CD4-positive, CD25-positive, alpha-beta regulatory T cell (primary cell): ENCODE measurements around the gene CHST15. TPM values are rescaled to one million over a fixed set of nuclear protein-coding genes. Genes with fewer than 3 reads are reported as not detected.

Experiments used
- ATAC-seq, 2 donors: fragments of 150-1000 bp; cut with Tn5 transposase; one replicate each; pipeline ENCODE4 v1.10.0; 2021; ENCODE audit warnings: low read depth in 2 of 2, moderate number of reproducible peaks in 2 of 2, moderate library complexity in 1 of 2
- DNase-seq, 3 donors: peaks; one replicate each; pipeline versions ENCODE4 v3.0.0 to v3.0.0-alpha.2; 2012 to 2022; ENCODE audit warnings: mixed read lengths in 1 of 3
- H3K27ac ChIP-seq: one replicate; pipeline ENCODE4 v1.7.0; 2013; ENCODE audit warnings: mild to moderate bottlenecking, low read length; ENCODE audit not compliant: insufficient read depth, poor library complexity, severe bottlenecking
- H3K27me3 ChIP-seq: one replicate; pipeline ENCODE4 v1.7.0; 2013; ENCODE audit warnings: low read length; ENCODE audit not compliant: control insufficient read depth, insufficient read depth
- H3K36me3 ChIP-seq: one replicate; pipeline ENCODE4 v1.7.0; 2013; ENCODE audit warnings: mild to moderate bottlenecking, low read length, moderate library complexity; ENCODE audit not compliant: control insufficient read depth, insufficient read depth
- H3K4me1 ChIP-seq: 2 replicates; pipeline ENCODE4 v1.7.0; 2013; ENCODE audit warnings: mild to moderate bottlenecking, low read length; ENCODE audit not compliant: insufficient read depth, control insufficient read depth, poor library complexity, severe bottlenecking
- H3K4me3 ChIP-seq: one replicate; pipeline ENCODE4 v1.7.0; 2013; ENCODE audit warnings: low read depth, mild to moderate bottlenecking, low read length, moderate library complexity
- H3K9me3 ChIP-seq, 2 experiments: 1 replicate in 1 of 2; 2 replicates in 1 of 2; pipeline ENCODE4 v1.7.0; 2013; ENCODE audit warnings: low read length in 2 of 2, mild to moderate bottlenecking in 1 of 2, moderate library complexity in 1 of 2; ENCODE audit not compliant: control insufficient read depth in 2 of 2
- H3K27ac Mint-ChIP-seq, 3 donors: one replicate each; pipeline ENCODE4 v1.8.0; 2020 to 2022; ENCODE audit warnings: mild to moderate bottlenecking in 3 of 3, mixed read lengths in 3 of 3, moderate library complexity in 2 of 3
- H3K27me3 Mint-ChIP-seq: one replicate; pipeline ENCODE4 v1.8.0; 2022; ENCODE audit warnings: mild to moderate bottlenecking, mixed read lengths
- H3K36me3 Mint-ChIP-seq: one replicate; pipeline ENCODE4 v1.8.0; 2020; ENCODE audit warnings: mixed read lengths
- H3K4me1 Mint-ChIP-seq, 4 donors: one replicate each; pipeline ENCODE4 v1.8.0; 2020 to 2022; ENCODE audit warnings: mixed read lengths in 4 of 4, mild to moderate bottlenecking in 1 of 4
- H3K4me3 Mint-ChIP-seq, 4 donors: one replicate each; pipeline ENCODE4 v1.8.0; 2020 to 2022; ENCODE audit warnings: mild to moderate bottlenecking in 4 of 4, mixed read lengths in 4 of 4, moderate library complexity in 3 of 4
- H3K9me3 Mint-ChIP-seq, 7 donors: one replicate each; pipeline ENCODE4 v1.8.0; 2020 to 2022; ENCODE audit warnings: mixed read lengths in 7 of 7, mild to moderate bottlenecking in 3 of 7, moderate library complexity in 2 of 7
- polyA plus RNA-seq, 4 donors: library from polyadenylated mRNA; unstranded; fragments of 300-500 nt; fragmentation: Illumina TruSeq; gene quantifications; one replicate each; pipeline ENCODE4 v1.2.3, GENCODE V29; 2021
- total RNA-seq: library from RNA; stranded (reverse); gene quantifications from one replicate; pipeline ENCODE4 v1.2.3, GENCODE V29; 2022

CHST15 gene
- total and polyA plus RNA-seq, 5 donors from 2014 or later = 0.13 to 0.47 (median 0.27) TPM; not detected in 1

DNA sequence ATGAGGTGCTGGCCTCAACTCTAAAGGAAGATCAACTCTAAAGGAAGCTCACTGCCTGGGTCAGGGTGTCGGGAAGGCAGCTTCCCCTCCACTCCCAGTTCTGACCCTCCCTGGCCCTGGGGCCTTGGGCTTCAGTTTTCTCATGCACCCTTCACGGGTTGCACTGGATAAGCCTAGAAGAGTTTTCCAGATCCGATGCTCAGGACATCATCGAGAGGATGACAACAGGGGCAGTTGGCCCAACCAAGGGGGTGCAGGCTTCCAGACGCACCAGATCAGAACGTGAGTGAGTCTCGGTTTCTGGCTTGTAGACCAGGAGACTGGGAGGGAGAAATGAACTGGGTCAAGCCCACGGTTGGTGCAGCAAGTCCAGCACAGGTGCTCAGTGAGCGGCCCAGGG lies 34.2 kb upstream of the CHST15 start:
- DNase-seq = no peak
- peaks cover 0 to 5% (median 0%) of the 10 kb centered on the region in 4 donors for H3K4me1 Mint-ChIP-seq
- no peaks in the 10 kb centered on the region for H3K9me3 ChIP-seq
- no peaks in the 10 kb centered on the region for H3K27me3 ChIP-seq
- H3K4me3 ChIP-seq = no peak overlapping the region
- no peak for ATAC-seq
- no peaks in the 10 kb centered on the region for H3K36me3 ChIP-seq
- H3K9me3 Mint-ChIP-seq = no peaks in the 10 kb centered on the region
- H3K36me3 Mint-ChIP-seq = no peaks in the 10 kb centered on the region
- H3K27ac Mint-ChIP-seq = no peak overlapping the region
- no peaks in the 10 kb centered on the region for H3K4me1 ChIP-seq
- H3K4me3 Mint-ChIP-seq = no peak overlapping the region
- H3K27ac ChIP-seq = no peak overlapping the region
- H3K27me3 Mint-ChIP-seq = peaks cover 1% of the 10 kb centered on the region

DNA sequence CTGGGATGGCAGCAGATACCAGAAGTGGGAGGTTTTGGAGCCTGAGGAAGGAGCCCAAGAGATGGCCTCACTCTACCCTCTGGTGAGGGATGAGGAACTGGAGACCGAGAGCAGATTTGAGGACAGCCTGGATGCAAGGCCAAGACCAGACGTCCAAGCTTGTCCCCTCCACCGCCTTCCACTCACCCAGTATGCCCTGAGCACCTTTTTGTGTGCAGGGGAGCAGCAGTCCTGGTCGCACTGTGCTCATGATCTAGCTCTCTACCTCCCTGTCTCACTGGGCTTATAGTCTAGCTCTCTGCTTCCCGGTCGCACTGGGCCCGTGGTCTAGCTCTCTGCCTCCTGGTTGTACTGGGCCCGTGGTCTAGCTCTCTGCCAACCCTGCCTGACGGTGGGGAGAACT lies 33.6 kb upstream of the CHST15 start:
- Mint-ChIP-seq H3K27me3 (no peaks in the 10 kb centered on the region), H3K4me1 (peaks cover 0 to 5% (median 0%) of the 10 kb centered on the region in 4 donors), H3K9me3 (no peaks in the 10 kb centered on the region), H3K4me3 (no peak overlapping the region), H3K27ac (no peak overlapping the region), H3K36me3 (no peaks in the 10 kb centered on the region)
- DNase-seq = no peak
- H3K27me3 ChIP-seq = no peaks in the 10 kb centered on the region
- H3K27ac ChIP-seq = no peak overlapping the region
- H3K4me1 ChIP-seq = no peaks in the 10 kb centered on the region
- H3K36me3 ChIP-seq = no peaks in the 10 kb centered on the region
- H3K9me3 ChIP-seq = no peaks in the 10 kb centered on the region
- no peak overlapping the region for H3K4me3 ChIP-seq
- no peak for ATAC-seq

DNA sequence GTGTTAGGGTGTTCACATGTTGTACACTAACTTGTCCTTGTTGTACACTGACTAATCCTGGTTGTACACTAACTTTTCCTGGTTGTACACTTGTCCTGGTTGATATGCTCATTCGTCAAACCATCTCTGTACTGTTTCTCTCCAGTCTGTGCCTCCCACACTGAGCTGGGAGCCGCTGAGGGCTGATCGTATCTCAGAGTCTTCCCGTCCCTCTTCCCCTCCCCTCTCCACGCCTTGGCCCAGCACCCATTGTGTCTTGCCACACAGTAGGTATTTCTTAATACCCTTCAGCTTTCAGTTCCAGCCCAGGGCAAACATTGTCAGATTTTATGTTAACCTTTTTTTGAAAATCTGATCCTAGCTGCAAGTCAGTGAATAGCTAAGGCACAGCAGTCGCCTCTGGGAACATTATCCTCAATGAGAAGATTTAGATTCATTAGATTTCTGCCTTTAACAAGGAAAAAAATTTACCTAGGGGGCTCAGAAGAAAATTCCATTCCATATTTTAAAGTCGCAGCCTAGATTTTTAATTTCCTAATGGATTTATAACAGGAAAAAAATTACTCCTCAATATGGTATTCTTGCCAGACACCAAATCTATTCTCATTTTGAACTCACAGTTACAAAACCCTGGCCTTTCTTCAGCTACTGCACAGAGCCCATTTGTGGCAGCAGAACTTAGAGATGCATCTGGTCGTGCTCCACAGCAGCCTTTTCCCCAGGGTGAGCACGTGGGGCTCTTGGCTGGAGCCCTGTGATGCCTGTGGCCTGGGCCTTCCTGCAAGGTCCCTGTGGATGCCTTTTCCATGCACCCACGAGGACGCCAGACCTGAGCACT lies 33.0 kb upstream of the CHST15 start:
- Histone ChIP-seq H3K9me3 (no peaks in the 10 kb centered on the region), H3K27ac (no peak overlapping the region), H3K4me3 (no peak overlapping the region), H3K36me3 (no peaks in the 10 kb centered on the region), H3K27me3 (no peaks in the 10 kb centered on the region), H3K4me1 (no peaks in the 10 kb centered on the region)
- H3K4me3 Mint-ChIP-seq = no peak overlapping the region
- H3K27ac Mint-ChIP-seq = no peak overlapping the region
- H3K27me3 Mint-ChIP-seq = no peaks in the 10 kb centered on the region
- DNase-seq = no peak
- no peaks in the 10 kb centered on the region for H3K9me3 Mint-ChIP-seq
- H3K36me3 Mint-ChIP-seq = no peaks in the 10 kb centered on the region
- H3K4me1 Mint-ChIP-seq = peaks cover 0 to 5% (median 0%) of the 10 kb centered on the region in 4 donors
- no peak for ATAC-seq

DNA sequence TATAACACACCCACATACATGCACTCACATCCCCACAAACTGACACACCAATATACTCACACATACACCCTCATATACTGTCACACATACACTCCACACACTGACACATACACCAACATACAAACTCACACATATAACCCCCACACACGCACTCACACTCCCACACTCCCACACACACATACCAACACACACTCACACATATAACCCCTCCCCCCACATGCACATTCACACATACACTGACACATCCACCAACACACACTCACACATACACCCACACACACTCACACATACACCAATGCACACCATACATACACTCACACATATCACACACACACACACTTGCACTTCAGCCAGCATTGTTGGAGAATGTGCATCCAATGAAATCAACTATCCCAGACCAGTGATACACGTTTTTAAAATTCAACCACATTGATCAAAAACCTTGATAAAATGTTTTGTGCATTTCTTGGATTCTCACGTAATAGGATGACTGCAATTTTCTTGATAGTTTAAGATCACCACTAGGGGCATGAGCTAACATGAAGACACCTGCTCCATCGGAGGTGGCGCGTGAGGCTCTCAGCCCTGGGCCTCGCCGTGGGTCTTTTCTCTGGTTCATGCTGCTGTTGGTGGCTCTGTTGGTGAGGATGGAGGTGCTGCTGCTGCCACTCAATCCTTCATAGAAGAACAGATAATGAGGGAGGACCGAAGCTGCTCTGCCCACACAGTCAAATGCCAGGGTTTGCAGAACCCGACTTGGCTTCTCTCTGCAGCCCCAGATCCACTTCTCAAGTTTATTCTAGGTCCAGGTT lies 32.1 kb upstream of the CHST15 start:
- Histone ChIP-seq H3K27me3 (no peaks in the 10 kb centered on the region), H3K4me1 (no peaks in the 10 kb centered on the region), H3K9me3 (no peaks in the 10 kb centered on the region), H3K36me3 (no peaks in the 10 kb centered on the region), H3K4me3 (no peak overlapping the region), H3K27ac (no peak overlapping the region)
- ATAC-seq = peak in 1 of 2 donors; percentile 19
- peak in 1 of 3 donors; percentile 34 for DNase-seq
- H3K27ac Mint-ChIP-seq = no peak overlapping the region
- no peaks in the 10 kb centered on the region for H3K27me3 Mint-ChIP-seq
- H3K4me3 Mint-ChIP-seq = no peak overlapping the region
- no peaks in the 10 kb centered on the region for H3K9me3 Mint-ChIP-seq
- H3K4me1 Mint-ChIP-seq = peaks cover 0 to 5% (median 0%) of the 10 kb centered on the region in 4 donors
- H3K36me3 Mint-ChIP-seq = no peaks in the 10 kb centered on the region

DNA sequence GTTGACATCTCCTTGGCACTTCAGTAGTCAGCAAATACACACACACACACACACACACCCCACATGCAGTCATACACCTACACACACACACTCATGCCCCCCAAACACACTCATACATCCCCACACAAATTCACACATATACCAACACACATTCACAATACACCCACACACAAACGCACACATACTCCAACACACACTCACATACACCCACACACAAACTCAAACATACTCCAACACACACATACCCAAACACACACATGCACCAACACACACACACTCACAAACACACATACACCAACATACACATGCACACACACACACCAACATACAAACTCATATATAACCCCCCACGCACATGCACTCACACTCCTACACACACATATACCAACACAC lies 31.4 kb upstream of the CHST15 start:
- Mint-ChIP-seq H3K9me3 (no peaks in the 10 kb centered on the region), H3K27ac (no peak overlapping the region), H3K27me3 (no peaks in the 10 kb centered on the region), H3K4me1 (peaks cover 0 to 5% (median 0%) of the 10 kb centered on the region in 4 donors), H3K4me3 (no peak overlapping the region), H3K36me3 (no peaks in the 10 kb centered on the region)
- H3K27ac ChIP-seq = no peak overlapping the region
- H3K4me1 ChIP-seq = no peaks in the 10 kb centered on the region
- H3K27me3 ChIP-seq = no peaks in the 10 kb centered on the region
- DNase-seq (no peak), ATAC-seq (no peak)
- H3K36me3 ChIP-seq = no peaks in the 10 kb centered on the region
- H3K4me3 ChIP-seq = no peak overlapping the region
- no peaks in the 10 kb centered on the region for H3K9me3 ChIP-seq

DNA sequence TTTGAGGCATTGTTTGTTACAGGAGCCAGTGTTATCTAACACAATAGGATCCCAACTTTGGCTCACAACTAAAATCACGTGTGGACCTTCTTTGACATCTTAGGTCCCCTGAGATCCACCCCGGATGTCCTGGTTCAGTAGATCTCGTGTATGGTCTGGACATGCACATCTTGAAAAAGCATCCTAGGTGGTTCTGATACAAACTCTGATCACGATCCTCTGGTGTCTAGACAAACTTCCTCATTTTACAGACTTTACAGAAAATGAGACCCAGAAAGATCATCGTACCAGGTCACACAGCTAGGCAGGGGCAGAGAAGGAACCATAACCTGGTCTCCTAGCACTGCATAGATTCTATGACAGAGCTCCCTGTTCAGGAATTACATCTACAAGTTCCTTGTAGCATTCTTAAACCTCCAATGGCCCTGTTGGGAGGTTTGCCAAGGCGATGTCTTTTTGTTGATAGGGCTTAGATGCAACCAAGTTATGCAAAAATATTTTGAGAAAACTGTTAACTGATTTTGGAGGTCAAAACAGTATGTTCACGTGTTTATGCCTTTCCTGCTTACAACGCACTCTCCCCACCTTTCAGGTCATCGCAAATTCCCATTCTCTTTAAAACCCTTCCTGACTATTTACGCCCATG lies 30.8 kb upstream of the CHST15 start:
- Histone ChIP-seq H3K27ac (no peak overlapping the region), H3K36me3 (no peaks in the 10 kb centered on the region), H3K4me1 (no peaks in the 10 kb centered on the region), H3K9me3 (no peaks in the 10 kb centered on the region), H3K27me3 (no peaks in the 10 kb centered on the region), H3K4me3 (no peak overlapping the region)
- H3K36me3 Mint-ChIP-seq = no peaks in the 10 kb centered on the region
- ATAC-seq (peak in 1 of 2 donors; percentile 19), DNase-seq (no peak)
- H3K4me3 Mint-ChIP-seq = no peak overlapping the region
- H3K27me3 Mint-ChIP-seq = no peaks in the 10 kb centered on the region
- peaks cover 0 to 5% (median 0%) of the 10 kb centered on the region in 4 donors for H3K4me1 Mint-ChIP-seq
- no peaks in the 10 kb centered on the region for H3K9me3 Mint-ChIP-seq
- H3K27ac Mint-ChIP-seq = no peak overlapping the region

DNA sequence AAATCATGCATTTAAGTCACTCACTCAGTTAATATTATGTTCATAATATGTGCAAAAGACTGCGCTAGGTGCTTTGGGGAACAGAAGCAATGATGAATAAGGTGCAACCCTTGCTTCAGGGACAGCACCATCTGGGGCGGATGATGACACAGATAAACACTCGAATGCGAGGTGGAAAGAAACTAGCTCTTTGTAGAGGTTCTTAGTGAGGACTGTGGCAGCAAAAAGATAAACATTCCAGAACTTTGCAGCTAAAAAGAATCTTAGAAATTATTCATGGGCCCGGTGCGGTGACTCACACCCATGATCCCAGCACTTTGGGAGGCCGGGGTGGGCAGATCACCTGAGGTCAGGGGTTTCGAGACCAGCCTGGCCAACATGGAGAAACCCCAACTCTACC lies 29.8 kb upstream of the CHST15 start:
- Histone ChIP-seq H3K27me3 (no peaks in the 10 kb centered on the region), H3K36me3 (no peaks in the 10 kb centered on the region), H3K4me3 (no peak overlapping the region), H3K9me3 (no peaks in the 10 kb centered on the region), H3K4me1 (no peaks in the 10 kb centered on the region), H3K27ac (no peak overlapping the region)
- Mint-ChIP-seq H3K27me3 (peaks cover 5% of the 10 kb centered on the region), H3K27ac (no peak overlapping the region), H3K9me3 (no peaks in the 10 kb centered on the region), H3K4me1 (peaks cover 0 to 7% (median 0%) of the 10 kb centered on the region in 4 donors), H3K36me3 (no peaks in the 10 kb centered on the region), H3K4me3 (no peak overlapping the region)
- ATAC-seq (peak in 1 of 2 donors; percentile 12), DNase-seq (no peak)
